Right lobe of liver (tissue), 6 donors: Measurements from ENCODE around the gene TTC19. TPM values are rescaled to one million over a fixed set of nuclear protein-coding genes. Genes with fewer than 3 reads are reported as not detected.

Experiments used
- ATAC-seq, 4 donors: fragments of 200-7000 bp; cut with Tn5 transposase; one replicate each; pipeline ENCODE4 v1.9.1; 2020; ENCODE audit warnings: mild to moderate bottlenecking in 4 of 4, moderate library complexity in 4 of 4
- DNase-seq, 3 donors: peaks; one replicate each; pipeline ENCODE4 v3.0.0-alpha.2; 2020
- H3K27ac ChIP-seq, 3 donors: fragments of 200-600 bp; one replicate each; pipeline ENCODE4 v1.8.0; 2022
- H3K27me3 ChIP-seq, 2 donors: fragments of 200-600 bp; one replicate each; pipeline ENCODE4 v1.8.0; 2022
- H3K36me3 ChIP-seq, 4 donors: fragments of 200-600 bp; sonication (generic) in 1 of 4; one replicate each; pipeline versions ENCODE4 v1.5.1 to v1.8.0; 2017 to 2022; ENCODE audit warnings: control low read depth in 1 of 4
- H3K4me1 ChIP-seq, 4 donors: fragments of 200-600 bp; sonication (generic) in 1 of 4; one replicate each; pipeline versions ENCODE4 v1.5.1 to v1.8.0; 2017 to 2022; ENCODE audit warnings: control low read depth in 1 of 4
- H3K4me3 ChIP-seq, 3 donors: fragments of 200-600 bp; one replicate each; pipeline ENCODE4 v1.8.0; 2022
- H3K9me3 ChIP-seq, 4 donors: fragments of 200-600 bp; sonication (generic) in 1 of 4; one replicate each; pipeline versions ENCODE4 v1.5.1 to v1.8.0; 2017 to 2022; ENCODE audit warnings: control low read depth in 1 of 4
- CTCF ChIP-seq, 4 donors: fragments of 200-600 bp in 3 of 4; fragments of 450-650 bp in 1 of 4; IDR thresholded peaks; one replicate each; pipeline versions ENCODE4 v1.5.1 to v1.8.0; 2016 to 2022; ENCODE audit warnings: antibody characterized with exemption in 4 of 4, mild to moderate bottlenecking in 2 of 4
- POLR2A ChIP-seq: fragments of 450-650 bp; IDR thresholded peaks from one replicate; pipeline ENCODE4 v1.6.1; 2017; ENCODE audit warnings: antibody characterized with exemption, mild to moderate bottlenecking
- WGBS: methylation state at CpG from one replicate; pipeline ENCODE4 v1.1.6; 2018; ENCODE audit warnings: low coverage, low lambda C conversion rate; ENCODE audit not compliant: insufficient coverage; ENCODE audit errors: missing lambda C conversion rate; 5-methylcytosine and 5-hydroxymethylcytosine counted together
- intact Hi-C, 2 donors: fragments of 100-400 bp; cut with DNase I; formaldehyde crosslinking; loops; one replicate each; pipeline versions ENCODE4 v1.11.2 to v1.14.1; 2022
- long read RNA-seq: library from polyadenylated mRNA; unstranded; transcript quantifications from one replicate; pipeline ENCODE4 v2.0.0, GENCODE V29; 2019
- total RNA-seq, 6 experiments: library from RNA; depleted of rRNA in 2 of 6; stranded (reverse); fragments of >200 nt in 2 of 6; fragmentation: NEBNext Ultra II Directional in 3 of 6; extraction: Animal tissue kit (Norgen Biotek cat#: 25700) in 3 of 6; gene quantifications; one replicate each; pipeline versions ENCODE4 v1.1.0 to v1.2.4, GENCODE V29; 2016 to 2023
- donor health status: DM: no; HTN: yes; CAD: no.
- donor health status: DM: no; HTN: no; CAD: no.
- donor health status: DM: no; HTN: no; CAD: no.
- donor health status: DM: no; HTN: yes; CAD: no.
- donor health status: DM: no; HTN: yes; CAD: no.

TTC19 gene
- 10 to 100 TPM; 14.3 to 32.3 (median 19.9) TPM for total RNA-seq
- long read RNA-seq, partial matches to known transcripts = 0 of 1 reads
- long read RNA-seq, other reads (novel, unspliced or antisense) = 1 of 1 reads

GRCh38 chr17:15999141-15999973, at the start of gene TTC19, which contains the start of gene ZSWIM7:
TTC19 (plus strand) TSS chr17:15999824; CDS start chr17:15999849, 25 bp downstream.
ZSWIM7 (minus strand) TSS chr17:15999704; CDS start chr17:15999594, 110 bp downstream.
- WGBS = 2% methylated on average over 45 of the region's 91 CpGs
- DNase-seq = peak; percentile 99
- intact Hi-C loops = loop anchor here in 1 of 2 donors (10.0 kb wide), 1 partner anchor 55 kb away; the partner anchor contains the start of gene ADORA2B

GRCh38 chr17:15951368-15952047, 48.1 kb upstream of the TTC19 start:
- Histone ChIP-seq H3K36me3 (no peaks in the 10 kb centered on the region), H3K27me3 (no peaks in the 10 kb centered on the region), H3K4me3 (no peak overlapping the region), H3K4me1 (no peaks in the 10 kb centered on the region), H3K27ac (no peak overlapping the region), H3K9me3 (no peaks in the 10 kb centered on the region)
- no peak for DNase-seq
- intact Hi-C loops = no loop called here
- WGBS = no CpG with 5 or more reads among the region's 6 CpGs
- no peak for TF ChIP-seq CTCF (IDR thresholded peaks at IDR 0.05)
- no peak for TF ChIP-seq POLR2A
- ATAC-seq = peak in 3 of 4 donors; percentile 16 to 24 (median 20)

More at GRCh38 chr17:15999141-15999973, at the start of gene TTC19, which contains the start of gene ZSWIM7:
- Histone ChIP-seq H3K4me1 (peaks cover 0 to 14% (median 0%) of the 10 kb centered on the region in 4 donors), H3K4me3 (peak within 1 kb of the TSS; percentile 65 to 82 (median 76)), H3K9me3 (no peaks in the 10 kb centered on the region), H3K27me3 (no peaks in the 10 kb centered on the region), H3K27ac (peak within 1 kb of the TSS; percentile 88 to 96 (median 91)), H3K36me3 (peaks cover 0 to 30% (median 14%) of the 10 kb centered on the region in 4 donors)
- peak; percentile 92 to 97 (median 94) for ATAC-seq
- peak in 3 of 4 donors; percentile 10 to 29 (median 29) for TF ChIP-seq CTCF (IDR thresholded peaks at IDR 0.05)
- peak; percentile 98 for TF ChIP-seq POLR2A

GRCh38 chr17:15952048-15952532, 47.5 kb upstream of the TTC19 start:
- no peak overlapping the region for H3K27ac ChIP-seq

More at GRCh38 chr17:15952048-15952532, 47.5 kb upstream of the TTC19 start:
- Histone ChIP-seq H3K4me3 (no peak overlapping the region), H3K9me3 (no peaks in the 10 kb centered on the region), H3K4me1 (no peaks in the 10 kb centered on the region), H3K27me3 (no peaks in the 10 kb centered on the region), H3K36me3 (no peaks in the 10 kb centered on the region)
- TF ChIP-seq CTCF (IDR thresholded peaks at IDR 0.05) (no peak), POLR2A (no peak)
- WGBS = 59% methylated on average over 3 of the region's 7 CpGs
- DNase-seq (no peak), ATAC-seq (no peak)
- intact Hi-C loops = no loop called here
